ENCODE measurements around the gene ARHGEF10L.

The ARHGEF10L gene

GRCh38 chr1:17576519-17576853 is 37.0 kb downstream of the ARHGEF10L start:
- no peaks in the 10 kb centered on the region for H3K4me1 ChIP-seq (ENCODE audit: control insufficient read depth, insufficient read depth, low read length)
- TF ChIP-seq ZBTB7A (tag by site-specific recombination; IDR thresholded peaks at IDR 0.05; ENCODE audit: low read depth) (no peak), ZFP37 (tag by site-specific recombination; IDR thresholded peaks at IDR 0.05) (no peak), ZNF610 (tag by site-specific recombination; IDR thresholded peaks at IDR 0.05; ENCODE audit: borderline replicate concordance) (no peak), ZNF169 (tag by site-specific recombination; IDR thresholded peaks at IDR 0.05) (no peak), TSHZ1 (tag by site-specific recombination; IDR thresholded peaks at IDR 0.05; ENCODE audit: borderline replicate concordance) (no peak), ZNF280D (tag by site-specific recombination; IDR thresholded peaks at IDR 0.05) (no peak), ZBTB10 (tag by site-specific recombination; IDR thresholded peaks at IDR 0.05) (no peak), ZNF777 (tag by site-specific recombination; IDR thresholded peaks at IDR 0.05; ENCODE audit: borderline replicate concordance) (no peak), ZNF530 (tag by site-specific recombination; IDR thresholded peaks at IDR 0.05; ENCODE audit: low read depth) (no peak), GLI4 (tag by site-specific recombination; IDR thresholded peaks at IDR 0.05) (no peak), SP3 (tag by site-specific recombination; IDR thresholded peaks at IDR 0.05) (no peak), ZNF404 (tag by site-specific recombination; IDR thresholded peaks at IDR 0.05) (no peak), ZNF138 (tag by site-specific recombination; IDR thresholded peaks at IDR 0.05; ENCODE audit: borderline replicate concordance) (no peak), RBAK (tag by site-specific recombination; IDR thresholded peaks at IDR 0.05) (no peak), ZNF704 (tag by site-specific recombination; IDR thresholded peaks at IDR 0.05) (no peak), ATF2 (tag by site-specific recombination; IDR thresholded peaks at IDR 0.05; ENCODE audit: low read depth) (no peak)
- POLR2A ChIA-PET: no interaction called here

More at GRCh38 chr1:17576519-17576853, 37.0 kb downstream of the ARHGEF10L start:
- H3K4me3 ChIP-seq (ENCODE audit: low read depth, low read length): no peak overlapping the region
- CTCF ChIA-PET: interaction anchor here (0.5 to 5.9 kb wide), 4 partner anchors 30 to 137 kb away, joined by 3 to 48 read pairs (median 3); partner anchors contain the start of gene RCC2
- no peak overlapping the region for H3K27ac ChIP-seq (ENCODE audit: extremely low read depth, low read depth, low read length)
- no peaks in the 10 kb centered on the region for H3K36me3 ChIP-seq (ENCODE audit: control insufficient read depth in 2 of 2, insufficient read depth in 1 of 2, low read length in 2 of 2)
- no peaks in the 10 kb centered on the region for H3K9me3 ChIP-seq (ENCODE audit: control insufficient read depth, insufficient read depth, low read depth, low read length)
